ENCODE results near the gene DDX39B. TPM values are rescaled to one million over a fixed set of nuclear protein-coding genes. Genes with fewer than 3 reads are reported as not detected.

Gene DDX39B
- total RNA-seq, 6 donors from 2014 or later = 201 to 541 (median 270) TPM

DNA sequence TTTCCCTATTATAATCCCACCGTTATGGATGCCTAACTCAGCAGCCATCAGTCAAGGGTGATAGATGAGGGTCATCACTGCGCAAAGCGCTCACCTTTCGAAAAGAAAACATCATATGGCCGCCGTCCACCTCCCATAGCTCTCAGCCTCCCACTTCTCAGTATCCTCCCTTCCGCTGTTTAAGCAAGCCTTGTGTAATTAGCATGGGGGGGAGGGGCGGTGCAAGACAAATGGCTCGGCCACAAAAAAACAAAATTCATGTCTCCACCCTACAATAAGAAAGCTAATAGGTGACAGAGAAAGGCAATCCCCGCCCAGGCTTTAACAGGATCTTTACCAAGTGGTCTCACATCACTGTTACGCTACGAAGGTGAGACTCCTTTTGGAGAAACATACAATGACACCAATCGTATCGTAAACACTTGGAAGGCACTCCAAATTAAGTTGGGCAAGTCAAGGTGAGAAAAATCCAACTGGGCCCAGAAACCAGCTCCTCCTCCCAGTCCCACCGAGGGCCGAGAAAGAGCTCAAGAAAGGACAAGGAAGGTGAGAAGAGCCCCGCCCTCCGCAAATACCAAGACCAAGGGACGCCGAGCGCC, 645 bp downstream of the DDX39B start:
- TF ChIP-seq POLR2A (IDR thresholded peaks at IDR 0.05) (no peak), POLR2AphosphoS5 (IDR thresholded peaks at IDR 0.05) (peak in 1 of 2 donors; percentile 17), EP300 (IDR thresholded peaks at IDR 0.05) (no peak)
- TF ChIP-seq, protein P1, sequence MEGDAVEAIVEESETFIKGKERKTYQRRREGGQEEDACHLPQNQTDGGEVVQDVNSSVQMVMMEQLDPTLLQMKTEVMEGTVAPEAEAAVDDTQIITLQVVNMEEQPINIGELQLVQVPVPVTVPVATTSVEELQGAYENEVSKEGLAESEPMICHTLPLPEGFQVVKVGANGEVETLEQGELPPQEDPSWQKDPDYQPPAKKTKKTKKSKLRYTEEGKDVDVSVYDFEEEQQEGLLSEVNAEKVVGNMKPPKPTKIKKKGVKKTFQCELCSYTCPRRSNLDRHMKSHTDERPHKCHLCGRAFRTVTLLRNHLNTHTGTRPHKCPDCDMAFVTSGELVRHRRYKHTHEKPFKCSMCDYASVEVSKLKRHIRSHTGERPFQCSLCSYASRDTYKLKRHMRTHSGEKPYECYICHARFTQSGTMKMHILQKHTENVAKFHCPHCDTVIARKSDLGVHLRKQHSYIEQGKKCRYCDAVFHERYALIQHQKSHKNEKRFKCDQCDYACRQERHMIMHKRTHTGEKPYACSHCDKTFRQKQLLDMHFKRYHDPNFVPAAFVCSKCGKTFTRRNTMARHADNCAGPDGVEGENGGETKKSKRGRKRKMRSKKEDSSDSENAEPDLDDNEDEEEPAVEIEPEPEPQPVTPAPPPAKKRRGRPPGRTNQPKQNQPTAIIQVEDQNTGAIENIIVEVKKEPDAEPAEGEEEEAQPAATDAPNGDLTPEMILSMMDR (IDR thresholded peaks at IDR 0.05) = no peak
- DNase-seq (peak in 1 of 2 donors; percentile 67), ATAC-seq (ENCODE audit: low FRiP score in 2 of 2) (peak; percentile 49 to 56)

DNA sequence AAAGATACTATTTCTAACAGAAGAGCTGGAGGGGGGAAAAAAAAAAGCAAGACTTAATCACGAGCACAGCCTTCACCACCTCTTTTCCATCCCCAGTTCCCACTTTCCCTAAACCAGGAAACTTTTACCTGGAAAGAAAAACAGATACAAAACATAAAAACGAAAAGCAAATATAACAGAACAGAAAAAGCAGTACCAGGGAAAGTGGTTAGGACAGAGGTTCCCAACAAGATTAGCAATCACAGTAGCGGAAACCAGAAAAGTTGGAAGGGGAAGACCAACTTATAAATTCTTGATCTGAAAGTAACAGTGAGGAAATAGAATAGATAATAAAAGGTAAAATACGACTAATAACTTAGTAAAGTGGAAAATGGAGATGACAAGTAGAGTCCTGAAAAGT, 1.2 kb downstream of the DDX39B start:
- Histone ChIP-seq H3K27ac (peak overlapping the region; percentile 89 to 99 (median 94)), H3K9me3 (no peaks in the 10 kb centered on the region), H3K4me3 (peak overlapping the region; percentile 60 to 63 (median 62)), H3K36me3 (peaks cover 23 to 48% (median 45%) of the 10 kb centered on the region in 4 donors), H3K4me1 (peaks cover 28 to 38% (median 35%) of the 10 kb centered on the region in 4 donors), H3K27me3 (no peaks in the 10 kb centered on the region)
- ATAC-seq (ENCODE audit: low FRiP score in 2 of 2) (no peak), DNase-seq (no peak)
- TF ChIP-seq POLR2A (IDR thresholded peaks at IDR 0.05) (no peak), EP300 (IDR thresholded peaks at IDR 0.05) (no peak), POLR2AphosphoS5 (IDR thresholded peaks at IDR 0.05) (no peak)
- TF ChIP-seq, protein P1 (IDR thresholded peaks at IDR 0.05) = no peak
- 15 to 19% methylated on average over 4 of the region's 4 CpGs for WGBS, 2 donors

More for the DNA sequence above, 645 bp downstream of the DDX39B start:
- WGBS, 2 donors = 0% methylated on average over 21 of the region's 21 CpGs
- peak overlapping the region; percentile 89 to 99 (median 94) for H3K27ac ChIP-seq
- peaks cover 18 to 43% (median 40%) of the 10 kb centered on the region in 4 donors for H3K36me3 ChIP-seq
- H3K4me1 ChIP-seq = peaks cover 28 to 39% (median 36%) of the 10 kb centered on the region in 4 donors
- no peaks in the 10 kb centered on the region for H3K27me3 ChIP-seq
- no peaks in the 10 kb centered on the region for H3K9me3 ChIP-seq
- peak overlapping the region; percentile 60 to 63 (median 62) for H3K4me3 ChIP-seq

DNA sequence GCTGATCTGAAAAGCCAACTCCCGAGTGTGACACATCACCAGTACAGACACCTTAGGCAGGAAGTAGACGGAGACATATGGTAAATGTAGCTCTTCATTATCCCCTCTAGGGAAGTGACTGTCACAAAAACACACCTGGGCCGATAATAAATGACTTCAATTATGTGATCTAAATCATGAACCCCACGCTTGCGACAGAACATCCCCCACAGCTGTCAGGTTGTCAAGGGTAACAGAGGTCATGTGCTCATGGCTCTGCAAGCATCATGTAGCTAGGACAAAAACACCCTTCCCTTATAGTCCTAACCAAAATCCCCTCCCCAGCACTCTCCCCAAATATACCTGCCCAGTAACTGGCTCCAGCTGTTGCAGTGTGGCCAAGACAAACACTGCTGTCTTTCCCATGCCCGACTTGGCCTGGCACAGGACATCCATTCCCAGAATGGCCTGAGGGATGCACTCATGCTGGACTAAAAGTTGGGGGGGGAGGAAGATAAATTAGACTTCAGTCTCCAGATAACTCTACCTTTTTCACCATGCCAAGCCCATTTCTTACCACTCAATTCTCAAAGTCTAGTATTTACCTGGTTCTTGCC, 2.9 kb downstream of the DDX39B start:
- Histone ChIP-seq H3K27ac (no peak overlapping the region), H3K4me1 (peaks cover 28 to 38% (median 35%) of the 10 kb centered on the region in 4 donors), H3K36me3 (peaks cover 40 to 66% (median 62%) of the 10 kb centered on the region in 4 donors), H3K9me3 (no peaks in the 10 kb centered on the region), H3K27me3 (no peaks in the 10 kb centered on the region), H3K4me3 (peak overlapping the region in 1 of 4 donors; percentile 60)
- ATAC-seq (ENCODE audit: low FRiP score in 2 of 2) (no peak), DNase-seq (no peak)
- WGBS, 2 donors = 51 to 57% methylated on average over 6 of the region's 6 CpGs
- TF ChIP-seq, protein P1 (IDR thresholded peaks at IDR 0.05) = no peak
- no peak for TF ChIP-seq EP300 (IDR thresholded peaks at IDR 0.05)
- no peak for TF ChIP-seq POLR2A (IDR thresholded peaks at IDR 0.05)
- no peak for TF ChIP-seq POLR2AphosphoS5 (IDR thresholded peaks at IDR 0.05)

DNA sequence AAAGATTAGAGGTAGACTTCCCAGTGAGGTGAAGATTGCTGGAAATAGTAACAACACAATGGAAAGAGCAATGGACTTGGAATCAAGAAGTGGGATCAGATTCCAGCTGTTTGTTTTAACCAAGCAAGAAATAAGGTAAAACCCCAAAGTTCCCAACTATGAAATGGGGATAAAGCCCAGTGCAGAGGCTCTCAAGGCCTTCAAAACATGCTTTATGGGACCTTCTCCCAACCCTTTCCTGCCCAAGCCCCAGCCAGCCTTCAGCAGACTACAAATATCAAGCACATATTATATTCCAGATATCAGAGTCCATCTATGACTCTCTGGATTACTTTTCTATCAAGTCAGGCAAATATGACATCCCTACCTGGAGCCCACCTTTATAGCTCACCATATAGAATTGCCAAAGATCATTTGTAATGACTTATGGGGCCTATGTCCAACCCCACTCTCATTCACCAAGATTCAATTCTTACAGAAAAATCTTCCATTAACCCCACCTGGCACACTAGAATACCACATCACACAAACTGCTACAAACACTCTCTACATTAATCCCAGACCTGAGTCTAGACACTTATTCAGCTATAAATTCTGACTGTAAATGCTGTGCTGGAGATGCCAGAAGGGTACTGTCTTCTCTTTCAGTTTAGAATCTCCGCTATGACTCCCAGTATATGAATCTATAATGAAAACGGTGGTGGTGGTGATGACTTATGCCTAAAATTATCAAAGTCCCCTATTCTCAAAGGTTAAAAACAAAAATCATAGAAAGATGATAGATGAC, 6.1 kb downstream of the DDX39B start:
- 43 to 70% methylated on average over 2 of the region's 2 CpGs for WGBS, 2 donors
- DNase-seq (no peak), ATAC-seq (ENCODE audit: low FRiP score in 2 of 2) (no peak)
- Histone ChIP-seq H3K9me3 (no peaks in the 10 kb centered on the region), H3K27me3 (no peaks in the 10 kb centered on the region), H3K4me3 (no peak overlapping the region), H3K36me3 (peaks cover 54 to 97% (median 93%) of the 10 kb centered on the region in 4 donors), H3K27ac (no peak overlapping the region), H3K4me1 (peaks cover 21 to 27% (median 26%) of the 10 kb centered on the region in 4 donors)
- TF ChIP-seq, protein P1 (IDR thresholded peaks at IDR 0.05) = no peak
- no peak for TF ChIP-seq POLR2AphosphoS5 (IDR thresholded peaks at IDR 0.05)
- TF ChIP-seq EP300 (IDR thresholded peaks at IDR 0.05) = no peak
- no peak for TF ChIP-seq POLR2A (IDR thresholded peaks at IDR 0.05)
